ENCODE data around the gene GSC2. TPM values are rescaled to one million over a fixed set of nuclear protein-coding genes. Genes with fewer than 3 reads are reported as not detected.

The GSC2 gene
- total RNA-seq, 1 donor, result not detected

- TF ChIP-seq CTCF (IDR thresholded peaks at IDR 0.05; ENCODE audit: insufficient read depth, low read depth, low read length), result no peak
- no peak for DNase-seq (ENCODE audit: low read depth)
- H3K4me3 ChIP-seq (ENCODE audit: low read depth, low read length), result no peak overlapping the region
Measured at GRCh38 chr22:19136915-19137314, 13.2 kb downstream of the GSC2 start.

GRCh38 chr22:19134874-19135273, 15.2 kb downstream of the GSC2 start:
- DNase-seq (ENCODE audit: low read depth), result no peak

GRCh38 chr22:19134176-19134831, 15.8 kb downstream of the GSC2 start:
- no peak for TF ChIP-seq CTCF (IDR thresholded peaks at IDR 0.05; ENCODE audit: insufficient read depth, low read depth, low read length)

More at GRCh38 chr22:19134874-19135273, 15.2 kb downstream of the GSC2 start:
- no peak overlapping the region for H3K4me3 ChIP-seq (ENCODE audit: low read depth, low read length)
- TF ChIP-seq CTCF (IDR thresholded peaks at IDR 0.05; ENCODE audit: insufficient read depth, low read depth, low read length), result no peak

GRCh38 chr22:19133561-19133960, 16.5 kb downstream of the GSC2 start:
- no peak overlapping the region for H3K4me3 ChIP-seq (ENCODE audit: low read depth, low read length)
- TF ChIP-seq CTCF (IDR thresholded peaks at IDR 0.05; ENCODE audit: insufficient read depth, low read depth, low read length), result no peak
- DNase-seq (ENCODE audit: low read depth), result no peak

More at GRCh38 chr22:19134176-19134831, 15.8 kb downstream of the GSC2 start:
- H3K4me3 ChIP-seq (ENCODE audit: low read depth, low read length), result no peak overlapping the region
- no peak for DNase-seq (ENCODE audit: low read depth)

- no peak overlapping the region for H3K4me3 ChIP-seq (ENCODE audit: low read depth, low read length)
- DNase-seq (ENCODE audit: low read depth), result no peak
- no peak for TF ChIP-seq CTCF (IDR thresholded peaks at IDR 0.05; ENCODE audit: insufficient read depth, low read depth, low read length)
Measured at GRCh38 chr22:19132693-19133400, 17.2 kb downstream of the GSC2 start.

GRCh38 chr22:19132153-19132552, 17.9 kb downstream of the GSC2 start:
- TF ChIP-seq CTCF (IDR thresholded peaks at IDR 0.05; ENCODE audit: insufficient read depth, low read depth, low read length), result no peak
- H3K4me3 ChIP-seq (ENCODE audit: low read depth, low read length), result no peak overlapping the region
- no peak for DNase-seq (ENCODE audit: low read depth)
